WTC11 (cell line): ENCODE measurements around the gene MAMLD1. TPM values are rescaled to one million over a fixed set of nuclear protein-coding genes. Genes with fewer than 3 reads are reported as not detected.

Experiments used
- ATAC-seq: fragments of 200-7000 bp; cut with Tn5 transposase; 2 replicates; pipeline ENCODE4 v1.10.0; 2021; ENCODE audit warnings: mild to moderate bottlenecking, moderate library complexity
- CTCF ChIA-PET: fragments of 300-600 bp; sonication (Branson Sonifier 250); formaldehyde crosslinking; loops from one replicate; lab custom pipeline; 2021; ENCODE audit warnings: antibody characterized with exemption; lab: Charles Lee
- POLR2A ChIA-PET: fragments of 350-600 bp; sonication (Branson Sonifier 250); formaldehyde crosslinking; loops from one replicate; lab custom pipeline; 2021; ENCODE audit warnings: antibody characterized with exemption; lab: Charles Lee
- DNase-seq: peaks from one replicate; pipeline ENCODE4 v3.0.0; 2021; ENCODE audit warnings: low spot score
- H3K27ac Mint-ChIP-seq: 2 replicates; pipeline ENCODE4 v1.8.0; 2021; ENCODE audit warnings: mixed read lengths
- H3K27me3 Mint-ChIP-seq: 2 replicates; pipeline ENCODE4 v1.8.0; 2021; ENCODE audit warnings: low read depth, mild to moderate bottlenecking, moderate library complexity, mixed read lengths
- H3K36me3 Mint-ChIP-seq: 2 replicates; pipeline ENCODE4 v1.8.0; 2021; ENCODE audit warnings: mixed read lengths
- H3K4me1 Mint-ChIP-seq: 2 replicates; pipeline ENCODE4 v1.8.0; 2022; ENCODE audit warnings: mixed read lengths
- H3K4me3 Mint-ChIP-seq: 2 replicates; pipeline ENCODE4 v1.8.0; 2021; ENCODE audit warnings: mild to moderate bottlenecking, moderate library complexity, mixed read lengths
- H3K9me3 Mint-ChIP-seq: 2 replicates; pipeline ENCODE4 v1.8.0; 2021; ENCODE audit warnings: mixed read lengths
- CTCF ChIP-seq: fragments of 200-600 bp; IDR thresholded peaks from 2 replicates; pipeline ENCODE4 v1.8.0; 2022; ENCODE audit warnings: antibody characterized with exemption
- E2F5 ChIP-seq: sonication (generic); formaldehyde crosslinking; IDR thresholded peaks from 2 replicates; pipeline ENCODE4 v1.8.1; 2022; ENCODE audit warnings: mild to moderate bottlenecking, moderate library complexity, missing genetic modification reagents
- ELF4 ChIP-seq: sonication (generic); formaldehyde crosslinking; IDR thresholded peaks from 2 replicates; pipeline ENCODE4 v1.8.1; 2022; ENCODE audit warnings: low read depth, mild to moderate bottlenecking, moderate library complexity, missing genetic modification reagents
- FOXK1 ChIP-seq: sonication (generic); formaldehyde crosslinking; IDR thresholded peaks from 2 replicates; pipeline ENCODE4 v1.8.0; 2022; ENCODE audit warnings: mild to moderate bottlenecking, moderate library complexity, missing genetic modification reagents
- GTF2I ChIP-seq: fragments of 250-450 bp; sonication (Bioruptor Pico); conservative IDR thresholded peaks from 2 replicates; pipeline ENCODE4 v1.4.0; 2021; ENCODE audit warnings: mild to moderate bottlenecking
- HMGA2 ChIP-seq: fragments of 250-450 bp; sonication (Bioruptor Pico); IDR thresholded peaks from 2 replicates; pipeline ENCODE4 v1.4.0; 2021; ENCODE audit warnings: mild to moderate bottlenecking, moderate library complexity
- HMGXB4 ChIP-seq: sonication (generic); formaldehyde crosslinking; IDR thresholded peaks from 2 replicates; pipeline ENCODE4 v1.8.1; 2023; ENCODE audit warnings: mild to moderate bottlenecking, moderate library complexity, missing genetic modification reagents
- IRF1 ChIP-seq: sonication (generic); formaldehyde crosslinking; IDR thresholded peaks from 2 replicates; pipeline ENCODE4 v1.8.0; 2023; ENCODE audit warnings: missing genetic modification reagents
- JUN ChIP-seq: sonication (generic); formaldehyde crosslinking; IDR thresholded peaks from 2 replicates; pipeline ENCODE4 v1.8.0; 2023; ENCODE audit warnings: mild to moderate bottlenecking, missing genetic modification reagents
- MAX ChIP-seq: sonication (generic); formaldehyde crosslinking; IDR thresholded peaks from 2 replicates; pipeline ENCODE4 v1.8.0; 2022; ENCODE audit warnings: mild to moderate bottlenecking, missing genetic modification reagents
- NFYB ChIP-seq: sonication (generic); formaldehyde crosslinking; conservative IDR thresholded peaks from 2 replicates; pipeline ENCODE4 v1.8.0; 2022; ENCODE audit warnings: low read depth, missing genetic modification reagents
- NR1H2 ChIP-seq: sonication (generic); formaldehyde crosslinking; IDR thresholded peaks from 2 replicates; pipeline ENCODE4 v1.9.0; 2021; ENCODE audit warnings: mild to moderate bottlenecking, moderate library complexity, missing genetic modification reagents
- NR2C2 ChIP-seq: sonication (generic); formaldehyde crosslinking; IDR thresholded peaks from 2 replicates; pipeline ENCODE4 v1.8.0; 2022; ENCODE audit warnings: mild to moderate bottlenecking, missing genetic modification reagents
- PRDM15 ChIP-seq: sonication (generic); formaldehyde crosslinking; IDR thresholded peaks from 2 replicates; pipeline ENCODE4 v1.8.0; 2022; ENCODE audit warnings: missing genetic modification reagents
- PRRX2 ChIP-seq: fragments of 250-450 bp; sonication (Bioruptor Pico); IDR thresholded peaks from 2 replicates; pipeline ENCODE4 v1.8.0; 2021; ENCODE audit warnings: mild to moderate bottlenecking
- RELA ChIP-seq: sonication (generic); formaldehyde crosslinking; IDR thresholded peaks from 2 replicates; pipeline ENCODE4 v1.8.1; 2022; ENCODE audit warnings: missing genetic modification reagents, mild to moderate bottlenecking, borderline replicate concordance
- TCF7 ChIP-seq: sonication (generic); formaldehyde crosslinking; IDR thresholded peaks from 2 replicates; pipeline ENCODE4 v1.8.0; 2022; ENCODE audit warnings: mild to moderate bottlenecking, low read depth, missing genetic modification reagents, moderate library complexity
- TEAD4 ChIP-seq: sonication (generic); formaldehyde crosslinking; IDR thresholded peaks from 2 replicates; pipeline ENCODE4 v1.8.0; 2022; ENCODE audit warnings: mild to moderate bottlenecking, missing genetic modification reagents
- ZNF121 ChIP-seq: sonication (generic); formaldehyde crosslinking; IDR thresholded peaks from 2 replicates; pipeline ENCODE4 v1.8.0; 2023; ENCODE audit warnings: missing genetic modification reagents
- ZNF263 ChIP-seq: sonication (generic); formaldehyde crosslinking; IDR thresholded peaks from 2 replicates; pipeline ENCODE4 v1.8.1; 2022; ENCODE audit warnings: low read depth, mild to moderate bottlenecking, moderate library complexity, missing genetic modification reagents
- ZNF281 ChIP-seq: sonication (generic); formaldehyde crosslinking; IDR thresholded peaks from 2 replicates; pipeline ENCODE4 v1.8.0; 2023; ENCODE audit warnings: mild to moderate bottlenecking, missing genetic modification reagents
- total RNA-seq: library from RNA; stranded (reverse); gene quantifications from 3 replicates; pipeline ENCODE4 v1.2.3, GENCODE V29; 2021

The MAMLD1 gene
- total RNA-seq, 1 experiment from 2014 or later: 0.35 TPM

- TF ChIP-seq HMGA2 (CRISPR knock-in tag) (no peak), NR2C2 (no peak), ZNF281 (CRISPR knock-in tag) (no peak), MAX (CRISPR knock-in tag) (no peak), GTF2I (CRISPR knock-in tag) (no peak), NFYB (CRISPR knock-in tag) (no peak), ELF4 (CRISPR knock-in tag) (no peak), PRDM15 (CRISPR knock-in tag) (no peak), ZNF121 (CRISPR knock-in tag) (no peak), TCF7 (CRISPR knock-in tag) (no peak), PRRX2 (no peak), E2F5 (CRISPR knock-in tag) (no peak)
- Mint-ChIP-seq H3K27ac (no peak overlapping the region), H3K27me3 (0 out of 2 replicates have a peak, but pooled peaks cover 2% of the 10 kb centered on the region), H3K4me1 (no peaks in the 10 kb centered on the region; the same call in 1 of the 2 replicates), H3K36me3 (no peaks in the 10 kb centered on the region), H3K9me3 (no peaks in the 10 kb centered on the region), H3K4me3 (no peak overlapping the region)
- ChIA-PET POLR2A (no interaction called here), CTCF (no interaction called here)
- ATAC-seq (no peak), DNase-seq (no peak)
These were observed 28.1 kb upstream of the MAMLD1 start for GRCh38 chrX:150334981-150335380.

- ChIA-PET POLR2A (no interaction called here), CTCF (no interaction called here)
- ATAC-seq (no peak), DNase-seq (no peak)
- no peak overlapping the region for H3K27ac Mint-ChIP-seq
- H3K4me3 Mint-ChIP-seq: no peak overlapping the region
- H3K27me3 Mint-ChIP-seq: 0 out of 2 replicates have a peak, but pooled peaks cover 2% of the 10 kb centered on the region
- no peaks in the 10 kb centered on the region for H3K4me1 Mint-ChIP-seq
- TF ChIP-seq ZNF263 (CRISPR knock-in tag): no peak
- no peaks in the 10 kb centered on the region for H3K9me3 Mint-ChIP-seq
- H3K36me3 Mint-ChIP-seq: no peaks in the 10 kb centered on the region
These were observed 26.1 kb upstream of the MAMLD1 start for GRCh38 chrX:150337026-150337425.

- DNase-seq: no peak
- ChIA-PET CTCF (no interaction called here), POLR2A (no interaction called here)
- no peak overlapping the region for H3K4me3 Mint-ChIP-seq
- no peaks in the 10 kb centered on the region for H3K9me3 Mint-ChIP-seq
- ATAC-seq: no peak
- H3K36me3 Mint-ChIP-seq: no peaks in the 10 kb centered on the region
- H3K27ac Mint-ChIP-seq: no peak overlapping the region
- H3K4me1 Mint-ChIP-seq: no peaks in the 10 kb centered on the region
- 0 out of 2 replicates have a peak, but pooled peaks cover 2% of the 10 kb centered on the region for H3K27me3 Mint-ChIP-seq
- TF ChIP-seq FOXK1 (CRISPR knock-in tag): no peak
- no peak for TF ChIP-seq CTCF
- TF ChIP-seq JUN (CRISPR knock-in tag): no peak
- TF ChIP-seq IRF1 (CRISPR knock-in tag): no peak
- no peak for TF ChIP-seq RELA (CRISPR knock-in tag)
- TF ChIP-seq TEAD4 (CRISPR knock-in tag): no peak
- no peak for TF ChIP-seq NR1H2 (CRISPR knock-in tag)
- no peak for TF ChIP-seq E2F5 (CRISPR knock-in tag)
- no peak for TF ChIP-seq HMGXB4
- no peak for TF ChIP-seq PRRX2
These were observed 25.6 kb upstream of the MAMLD1 start for GRCh38 chrX:150337536-150337935.
